Activated T-helper 2 cell treated with anti-CD3 and anti-CD28 coated beads, Interferon-gamma antibody, Interleukin-2, Interleukin-4, amounts not matched to agents 10 μg/mL and 5 μg/mL and 100 μg/mL, durations not matched to agents 14 hours and 24 hours and 36 hours (primary cell): ENCODE data around the gene TTC9. TPM values are rescaled to one million over a fixed set of nuclear protein-coding genes. Genes with fewer than 3 reads are reported as not detected.

ENCODE experiments used
- DNase-seq: peaks from one replicate; pipeline ENCODE4 v3.0.0; 2021; ENCODE audit warnings: low spot score
- H3K27ac Mint-ChIP-seq: one replicate; pipeline ENCODE4 v1.8.0; 2021; ENCODE audit warnings: mixed read lengths
- H3K27me3 Mint-ChIP-seq: one replicate; pipeline ENCODE4 v1.8.0; 2021; ENCODE audit warnings: low read depth, mixed read lengths
- H3K36me3 Mint-ChIP-seq: one replicate; pipeline ENCODE4 v1.8.0; 2021; ENCODE audit warnings: low read depth, mixed read lengths
- H3K4me1 Mint-ChIP-seq: one replicate; pipeline ENCODE4 v1.8.0; 2021; ENCODE audit warnings: low read depth, mixed read lengths
- H3K4me3 Mint-ChIP-seq: one replicate; pipeline ENCODE4 v1.8.0; 2021; ENCODE audit warnings: low read depth, mild to moderate bottlenecking, moderate library complexity, mixed read lengths
- H3K9me3 Mint-ChIP-seq: one replicate; pipeline ENCODE4 v1.8.0; 2021; ENCODE audit warnings: mixed read lengths
- intact Hi-C: fragments of 100-400 bp; cut with micrococcal nuclease; formaldehyde crosslinking; loops from one replicate; pipeline ENCODE4 v1.15.1; 2023
- total RNA-seq: library from RNA; stranded (reverse); gene quantifications from 2 replicates; pipeline ENCODE4 v1.2.3, GENCODE V29; 2022

The TTC9 gene
- total RNA-seq, 1 donor from 2014 or later = 6.1 TPM

GRCh38 chr14:70713511-70713916 is 71.8 kb downstream of the TTC9 start:
- H3K36me3 Mint-ChIP-seq = no peaks in the 10 kb centered on the region
- intact Hi-C loops = loop anchor here (5.0 kb wide), 1 partner anchor 99 kb away; no protein-coding TSS in a partner anchor
- H3K27me3 Mint-ChIP-seq = peaks cover 20% of the 10 kb centered on the region
- no peak overlapping the region for H3K27ac Mint-ChIP-seq
- no peaks in the 10 kb centered on the region for H3K9me3 Mint-ChIP-seq
- peaks cover 2% of the 10 kb centered on the region for H3K4me1 Mint-ChIP-seq
- no peak overlapping the region for H3K4me3 Mint-ChIP-seq
- DNase-seq = no peak

- Mint-ChIP-seq H3K4me3 (no peak overlapping the region), H3K36me3 (no peaks in the 10 kb centered on the region), H3K27ac (no peak overlapping the region)
These were observed 72.4 kb downstream of the TTC9 start for GRCh38 chr14:70714055-70714550.

GRCh38 chr14:70716483-70716882 is 74.8 kb downstream of the TTC9 start:
- no peak overlapping the region for H3K27ac Mint-ChIP-seq
- peaks cover 20% of the 10 kb centered on the region for H3K27me3 Mint-ChIP-seq
- peaks cover 2% of the 10 kb centered on the region for H3K4me1 Mint-ChIP-seq
- H3K36me3 Mint-ChIP-seq = no peaks in the 10 kb centered on the region
- intact Hi-C loops = no loop called here
- H3K9me3 Mint-ChIP-seq = no peaks in the 10 kb centered on the region
- H3K4me3 Mint-ChIP-seq = no peak overlapping the region
- no peak for DNase-seq

More at GRCh38 chr14:70714055-70714550, 72.4 kb downstream of the TTC9 start:
- Mint-ChIP-seq H3K9me3 (no peaks in the 10 kb centered on the region), H3K4me1 (peaks cover 2% of the 10 kb centered on the region), H3K27me3 (peaks cover 20% of the 10 kb centered on the region)
- DNase-seq = no peak
- intact Hi-C loops = loop anchor here (1.0 to 5.0 kb wide), 2 partner anchors 92 to 98 kb away; no protein-coding TSS in a partner anchor

GRCh38 chr14:70716958-70717357 is 75.2 kb downstream of the TTC9 start:
- Mint-ChIP-seq H3K27me3 (peaks cover 20% of the 10 kb centered on the region), H3K36me3 (no peaks in the 10 kb centered on the region), H3K4me3 (no peak overlapping the region), H3K4me1 (peaks cover 2% of the 10 kb centered on the region), H3K9me3 (no peaks in the 10 kb centered on the region), H3K27ac (no peak overlapping the region)
- DNase-seq = no peak
- intact Hi-C loops = no loop called here

GRCh38 chr14:70718383-70719118 is 76.8 kb downstream of the TTC9 start:
- H3K4me1 Mint-ChIP-seq = peaks cover 2% of the 10 kb centered on the region
- DNase-seq = no peak
- no peak overlapping the region for H3K4me3 Mint-ChIP-seq
- H3K36me3 Mint-ChIP-seq = no peaks in the 10 kb centered on the region
- intact Hi-C loops = no loop called here
- H3K27ac Mint-ChIP-seq = no peak overlapping the region
- peaks cover 18% of the 10 kb centered on the region for H3K27me3 Mint-ChIP-seq
- H3K9me3 Mint-ChIP-seq = no peaks in the 10 kb centered on the region

GRCh38 chr14:70721542-70721941 is 79.8 kb downstream of the TTC9 start:
- no peaks in the 10 kb centered on the region for H3K36me3 Mint-ChIP-seq
- H3K27ac Mint-ChIP-seq = no peak overlapping the region
- no peak overlapping the region for H3K4me3 Mint-ChIP-seq
- H3K4me1 Mint-ChIP-seq = no peaks in the 10 kb centered on the region
- DNase-seq = no peak
- H3K9me3 Mint-ChIP-seq = no peaks in the 10 kb centered on the region
- intact Hi-C loops = no loop called here
- peaks cover 7% of the 10 kb centered on the region for H3K27me3 Mint-ChIP-seq

GRCh38 chr14:70722418-70722817 is 80.7 kb downstream of the TTC9 start:
- Mint-ChIP-seq H3K9me3 (no peaks in the 10 kb centered on the region), H3K4me1 (no peaks in the 10 kb centered on the region), H3K27me3 (peaks cover 3% of the 10 kb centered on the region), H3K4me3 (no peak overlapping the region), H3K36me3 (no peaks in the 10 kb centered on the region), H3K27ac (no peak overlapping the region)
- intact Hi-C loops = no loop called here
- no peak for DNase-seq

- DNase-seq = no peak
- intact Hi-C loops = no loop called here
- no peaks in the 10 kb centered on the region for H3K9me3 Mint-ChIP-seq
- no peak overlapping the region for H3K4me3 Mint-ChIP-seq
- H3K27ac Mint-ChIP-seq = no peak overlapping the region
- H3K27me3 Mint-ChIP-seq = no peaks in the 10 kb centered on the region
- no peaks in the 10 kb centered on the region for H3K4me1 Mint-ChIP-seq
- H3K36me3 Mint-ChIP-seq = no peaks in the 10 kb centered on the region
These were observed 81.6 kb downstream of the TTC9 start for GRCh38 chr14:70723276-70723675.

GRCh38 chr14:70724110-70724509 is 82.4 kb downstream of the TTC9 start:
- intact Hi-C loops = no loop called here
- no peaks in the 10 kb centered on the region for H3K4me1 Mint-ChIP-seq
- no peaks in the 10 kb centered on the region for H3K9me3 Mint-ChIP-seq
- H3K27ac Mint-ChIP-seq = no peak overlapping the region
- no peak overlapping the region for H3K4me3 Mint-ChIP-seq
- no peaks in the 10 kb centered on the region for H3K27me3 Mint-ChIP-seq
- DNase-seq = no peak
- H3K36me3 Mint-ChIP-seq = no peaks in the 10 kb centered on the region

- H3K4me3 Mint-ChIP-seq = no peak overlapping the region
- no peaks in the 10 kb centered on the region for H3K4me1 Mint-ChIP-seq
- no peaks in the 10 kb centered on the region for H3K36me3 Mint-ChIP-seq
- intact Hi-C loops = no loop called here
- H3K27me3 Mint-ChIP-seq = no peaks in the 10 kb centered on the region
- no peak overlapping the region for H3K27ac Mint-ChIP-seq
- DNase-seq = no peak
- no peaks in the 10 kb centered on the region for H3K9me3 Mint-ChIP-seq
These were observed 83.2 kb downstream of the TTC9 start for GRCh38 chr14:70724944-70725343.

Other genes with a start within 250 kb of the TTC9 start
- gene SYNJ2BP, start 224.8 kb upstream of the TTC9 start, total RNA-seq = 0.69 and 0.98 TPM in 2 replicates
- gene ADAM21, start 189.7 kb upstream of the TTC9 start, total RNA-seq = not detected in 2 replicates
- 0.25 and 0.39 TPM in 2 replicates for gene ADAM20, start 106.9 kb upstream of the TTC9 start, total RNA-seq
- gene MED6, start 41.3 kb upstream of the TTC9 start, total RNA-seq = 52.2 and 58.2 TPM in 2 replicates
- gene MAP3K9, start 167.6 kb downstream of the TTC9 start, total RNA-seq = 5.5 and 5.6 TPM in 2 replicates